ENCODE data around the gene GPATCH4.

GPATCH4 gene

GRCh38 chr1:156584813-156585212 lies 16.5 kb downstream of the GPATCH4 start:
- no peak for DNase-seq (ENCODE audit: extremely low read depth, low read depth)
- no peak for TF ChIP-seq CTCF (IDR thresholded peaks at IDR 0.05; ENCODE audit: low read depth, low read length)

GRCh38 chr1:156583821-156584622 lies 17.3 kb downstream of the GPATCH4 start:
- peak; percentile 65 for DNase-seq (ENCODE audit: extremely low read depth, low read depth)
- TF ChIP-seq CTCF (IDR thresholded peaks at IDR 0.05; ENCODE audit: low read depth, low read length), result peak; percentile 90

- DNase-seq (ENCODE audit: extremely low read depth, low read depth), result no peak
These were observed 18.8 kb downstream of the GPATCH4 start for GRCh38 chr1:156582388-156583017.

GRCh38 chr1:156581661-156582387 lies 19.5 kb downstream of the GPATCH4 start:
- no peak for DNase-seq (ENCODE audit: extremely low read depth, low read depth)
- TF ChIP-seq CTCF (IDR thresholded peaks at IDR 0.05; ENCODE audit: low read depth, low read length), result no peak

More at GRCh38 chr1:156582388-156583017, 18.8 kb downstream of the GPATCH4 start:
- TF ChIP-seq CTCF (IDR thresholded peaks at IDR 0.05; ENCODE audit: low read depth, low read length), result no peak

GRCh38 chr1:156579472-156579871 lies 21.8 kb downstream of the GPATCH4 start, which contains the start of gene TTC24:
TTC24 (plus strand) TSS chr1:156579723; CDS start chr1:156581365, 1,642 bp downstream.
- TF ChIP-seq CTCF (IDR thresholded peaks at IDR 0.05; ENCODE audit: low read depth, low read length), result no peak
- DNase-seq (ENCODE audit: extremely low read depth, low read depth), result no peak

- TF ChIP-seq CTCF (IDR thresholded peaks at IDR 0.05; ENCODE audit: low read depth, low read length), result no peak
- no peak for DNase-seq (ENCODE audit: extremely low read depth, low read depth)
These were observed 23.2 kb downstream of the GPATCH4 start for GRCh38 chr1:156578055-156578454.
